Measurements from ENCODE around the gene ENTREP1.
"Not testable (repeated sequence)": the region's sequence is repeated elsewhere in the genome, so short reads cannot be mapped to it uniquely, and the experiment has no call there.

The ENTREP1 gene

GRCh38 chr9:69428017-69428785, 103.2 kb downstream of the ENTREP1 start:
- H3K4me2 ChIP-seq = no peak overlapping the region
- peaks cover 0 to 30% (median 13%) of the 10 kb centered on the region in 10 experiments; a peak in 16 of 20 replicates for H3K4me1 ChIP-seq
- no peak overlapping the region for H3K9ac ChIP-seq
- peaks cover 0 to 3% (median 0%) of the 10 kb centered on the region in 11 experiments; a peak in 1 of 22 replicates for H3K9me3 ChIP-seq (replicated peaks in 1 of 11)
- H3K36me3 ChIP-seq = peaks cover 0 to 73% (median 53%) of the 10 kb centered on the region in 11 experiments; a peak in 16 of 22 replicates
- H3K4me3 ChIP-seq = no peak overlapping the region
- no peaks in the 10 kb centered on the region for H4K20me1 ChIP-seq
- no peak for TF ChIP-seq Cebpa-rat (IDR thresholded peaks at IDR 0.05)
- H3K27me3 ChIP-seq = no peaks in the 10 kb centered on the region
- no peak overlapping the region; a peak in 1 of 22 replicates for H3K27ac ChIP-seq

GRCh38 chr9:69429281-69429680, 104.3 kb downstream of the ENTREP1 start:
- Histone ChIP-seq H3K4me2 (no peak overlapping the region), H4K20me1 (no peaks in the 10 kb centered on the region; a peak in 1 of 22 replicates), H3K9me3 (replicated peaks in 1 of 11) (peaks cover 0 to 3% (median 0%) of the 10 kb centered on the region in 11 experiments; a peak in 1 of 22 replicates), H3K27me3 (no peaks in the 10 kb centered on the region), H3K4me3 (no peak overlapping the region), H3K4me1 (peaks cover 0 to 30% (median 13%) of the 10 kb centered on the region in 10 experiments; a peak in 16 of 20 replicates), H3K9ac (no peak overlapping the region), H3K27ac (no peak overlapping the region), H3K36me3 (peaks cover 0 to 84% (median 63%) of the 10 kb centered on the region in 11 experiments; a peak in 16 of 22 replicates)
- no peak for TF ChIP-seq Cebpa-rat (IDR thresholded peaks at IDR 0.05)

- no peaks in the 10 kb centered on the region for H3K27me3 ChIP-seq
These were observed 105.2 kb downstream of the ENTREP1 start for GRCh38 chr9:69430206-69430605.

GRCh38 chr9:69431203-69431602, 106.2 kb downstream of the ENTREP1 start:
- Histone ChIP-seq H3K4me1 (peaks cover 0 to 15% (median 8%) of the 10 kb centered on the region in 10 experiments; a peak in 12 of 20 replicates), H3K4me3 (no peak overlapping the region), H3K9me3 (replicated peaks in 1 of 11) (peaks cover 0 to 3% (median 0%) of the 10 kb centered on the region in 11 experiments; a peak in 2 of 22 replicates), H3K27me3 (no peaks in the 10 kb centered on the region), H3K4me2 (no peak overlapping the region), H3K9ac (no peak overlapping the region; a peak in 1 of 22 replicates), H3K36me3 (peaks cover 0 to 86% (median 63%) of the 10 kb centered on the region in 11 experiments; a peak in 16 of 22 replicates), H4K20me1 (no peaks in the 10 kb centered on the region; a peak in 1 of 22 replicates), H3K27ac (0 out of 22 replicates have a peak overlapping the region, but pooled peaks of 1 of the 11 experiments have one; percentile 30)
- TF ChIP-seq Cebpa-rat (IDR thresholded peaks at IDR 0.05) = no peak

More at GRCh38 chr9:69430206-69430605, 105.2 kb downstream of the ENTREP1 start:
- Histone ChIP-seq H3K9ac (no peak overlapping the region), H3K4me2 (no peak overlapping the region), H3K27ac (no peak overlapping the region), H3K9me3 (replicated peaks in 1 of 11) (peaks cover 0 to 3% (median 0%) of the 10 kb centered on the region in 11 experiments; a peak in 1 of 22 replicates), H3K36me3 (peaks cover 0 to 88% (median 63%) of the 10 kb centered on the region in 11 experiments; a peak in 16 of 22 replicates), H3K4me3 (no peak overlapping the region), H3K4me1 (peaks cover 0 to 22% (median 12%) of the 10 kb centered on the region in 10 experiments; a peak in 16 of 20 replicates), H4K20me1 (no peaks in the 10 kb centered on the region; a peak in 1 of 22 replicates)
- TF ChIP-seq Cebpa-rat (IDR thresholded peaks at IDR 0.05) = no peak

GRCh38 chr9:69431777-69432176, 106.8 kb downstream of the ENTREP1 start:
- Histone ChIP-seq H3K9ac (no peak overlapping the region), H3K4me3 (no peak overlapping the region), H4K20me1 (no peaks in the 10 kb centered on the region; a peak in 1 of 22 replicates), H3K4me1 (peaks cover 0 to 10% (median 3%) of the 10 kb centered on the region in 10 experiments; a peak in 11 of 20 replicates), H3K27ac (no peak overlapping the region), H3K36me3 (peaks cover 0 to 81% (median 63%) of the 10 kb centered on the region in 11 experiments; a peak in 16 of 22 replicates), H3K9me3 (replicated peaks in 1 of 11) (peaks cover 0 to 3% (median 0%) of the 10 kb centered on the region in 11 experiments; a peak in 2 of 22 replicates), H3K4me2 (no peak overlapping the region), H3K27me3 (no peaks in the 10 kb centered on the region)
- no peak for TF ChIP-seq Cebpa-rat (IDR thresholded peaks at IDR 0.05)

- Histone ChIP-seq H3K4me2 (no peak overlapping the region), H3K9ac (no peak overlapping the region), H3K27me3 (no peaks in the 10 kb centered on the region), H4K20me1 (no peaks in the 10 kb centered on the region; a peak in 1 of 22 replicates), H3K27ac (no peak overlapping the region), H3K36me3 (peaks cover 0 to 74% (median 63%) of the 10 kb centered on the region in 11 experiments; a peak in 16 of 22 replicates), H3K4me1 (peaks cover 0 to 7% (median 0%) of the 10 kb centered on the region in 10 experiments; a peak in 1 of 20 replicates), H3K9me3 (replicated peaks in 1 of 11) (peaks cover 0 to 3% (median 0%) of the 10 kb centered on the region in 11 experiments; a peak in 2 of 22 replicates), H3K4me3 (no peak overlapping the region)
- no peak for TF ChIP-seq Cebpa-rat (IDR thresholded peaks at IDR 0.05)
These were observed 107.6 kb downstream of the ENTREP1 start for GRCh38 chr9:69432623-69433022.

- TF ChIP-seq Cebpa-rat (IDR thresholded peaks at IDR 0.05) = no peak
- Histone ChIP-seq H3K4me3 (no peak overlapping the region), H3K9me3 (replicated peaks in 1 of 11) (no peaks in the 10 kb centered on the region; a peak in 1 of 22 replicates), H3K27ac (no peak overlapping the region; a peak in 1 of 22 replicates), H3K27me3 (no peaks in the 10 kb centered on the region), H3K36me3 (peaks cover 0 to 67% (median 57%) of the 10 kb centered on the region in 11 experiments; a peak in 16 of 22 replicates), H3K4me2 (no peak overlapping the region), H3K9ac (no peak overlapping the region), H4K20me1 (no peaks in the 10 kb centered on the region; a peak in 1 of 22 replicates), H3K4me1 (peaks cover 0 to 2% (median 0%) of the 10 kb centered on the region in 10 experiments; a peak in 1 of 20 replicates)
These were observed 108.4 kb downstream of the ENTREP1 start for GRCh38 chr9:69433392-69433791.

GRCh38 chr9:69433968-69434367, 109.0 kb downstream of the ENTREP1 start:
- Histone ChIP-seq H3K4me3 (no peak overlapping the region), H3K9me3 (replicated peaks in 1 of 11) (no peaks in the 10 kb centered on the region; a peak in 1 of 22 replicates), H3K27me3 (no peaks in the 10 kb centered on the region), H3K4me1 (no peaks in the 10 kb centered on the region), H4K20me1 (no peaks in the 10 kb centered on the region; a peak in 1 of 22 replicates), H3K4me2 (no peak overlapping the region), H3K27ac (no peak overlapping the region), H3K9ac (no peak overlapping the region), H3K36me3 (peaks cover 0 to 61% (median 53%) of the 10 kb centered on the region in 11 experiments; a peak in 16 of 22 replicates)
- TF ChIP-seq Cebpa-rat (IDR thresholded peaks at IDR 0.05) = no peak

- not testable (repeated sequence) for H3K27me3 ChIP-seq, H4K20me1 ChIP-seq, H3K9ac ChIP-seq, H3K4me2 ChIP-seq, H3K4me3 ChIP-seq, H3K27ac ChIP-seq
- peaks cover 21 to 44% (median 41%) of the 10 kb centered on the region in 10 experiments for H3K4me1 ChIP-seq
- peaks cover 0 to 60% (median 27%) of the 10 kb centered on the region in 11 experiments; a peak in 13 of 22 replicates for H3K36me3 ChIP-seq
- H3K9me3 ChIP-seq (replicated peaks in 1 of 11) = peaks cover 0 to 39% (median 10%) of the 10 kb centered on the region in 11 experiments; a peak in 13 of 22 replicates
These were observed 114.6 kb downstream of the ENTREP1 start for GRCh38 chr9:69439654-69440053.

GRCh38 chr9:69440254-69440955, 115.4 kb downstream of the ENTREP1 start:
- peak overlapping the region in 3 of 11 experiments; percentile 9 to 61 (median 54); a peak in 5 of 22 replicates for H3K9ac ChIP-seq
- not testable (repeated sequence) for H4K20me1 ChIP-seq, H3K27me3 ChIP-seq
- peaks cover 21 to 52% (median 44%) of the 10 kb centered on the region in 10 experiments for H3K4me1 ChIP-seq
- H3K36me3 ChIP-seq = peaks cover 0 to 67% (median 30%) of the 10 kb centered on the region in 11 experiments; a peak in 13 of 22 replicates
- H3K27ac ChIP-seq = peak overlapping the region in 7 of 11 experiments; percentile 28 to 80 (median 73); a peak in 12 of 22 replicates
- peaks cover 0 to 39% (median 10%) of the 10 kb centered on the region in 11 experiments; a peak in 13 of 22 replicates for H3K9me3 ChIP-seq (replicated peaks in 1 of 11)
- H3K4me3 ChIP-seq = peak overlapping the region in 1 of 10 experiments; percentile 30; a peak in 1 of 20 replicates
- peak overlapping the region in 10 of 11 experiments; percentile 29 to 86 (median 67); a peak in 16 of 22 replicates for H3K4me2 ChIP-seq
